K562 (cell line): Measurements from ENCODE around the gene ARHGEF6.

Source experiments
- CUX1 ChIP-seq: fragments of 200-800 bp; sonication (Bioruptor generic); IDR thresholded peaks from 2 replicates; pipeline ENCODE4 v1.6.1; 2016; ENCODE audit warnings: missing genetic modification characterization, missing compliant biosample characterization
- KLF1 ChIP-seq: fragments of 450-650 bp; IDR thresholded peaks from 2 replicates; pipeline ENCODE4 v1.6.1; 2016; ENCODE audit warnings: missing genetic modification characterization, missing compliant biosample characterization
- POLR2A ChIP-seq: fragments of 450-650 bp; conservative IDR thresholded peaks from 2 replicates; pipeline ENCODE4 v1.6.1; 2016
- TEAD4 ChIP-seq, 2 experiments: sonication (generic) in 1 of 2; formaldehyde crosslinking in 1 of 2; IDR thresholded peaks; 2 replicates each; pipeline versions ENCODE4 v1.6.1 to v1.8.0; 2012 to 2022; ENCODE audit warnings: borderline replicate concordance in 1 of 2, inconsistent platforms in 1 of 2, low read length in 1 of 2, mild to moderate bottlenecking in 1 of 2, missing genetic modification reagents in 1 of 2
- TF ChIP-seq, protein P1 (sequence below): fragments of 250-450 bp; sonication (Bioruptor Pico); IDR thresholded peaks from 2 replicates; pipeline ENCODE4 v1.4.0; 2020; ENCODE audit warnings: mild to moderate bottlenecking, moderate library complexity

DNA sequence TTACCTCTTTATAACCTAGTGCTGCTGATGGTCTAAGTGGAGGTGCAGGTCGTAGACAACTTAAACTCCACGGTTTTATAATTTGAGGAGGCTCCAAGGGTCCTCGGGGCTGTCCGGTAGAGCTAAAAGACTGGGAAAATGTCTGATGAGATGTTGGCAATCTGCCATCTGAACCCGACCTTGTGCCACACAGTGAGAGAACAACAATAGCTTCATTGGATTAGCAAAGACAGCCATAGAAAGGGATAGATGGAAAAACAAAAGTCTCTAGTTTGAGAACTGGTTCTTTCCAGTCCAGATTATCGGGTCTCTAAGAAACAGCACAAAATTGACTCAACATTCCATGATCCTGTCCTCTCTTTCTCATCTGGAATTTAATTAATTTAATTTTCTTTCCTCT lies 101.2 kb downstream of the ARHGEF6 start:
- TF ChIP-seq, protein P1, sequence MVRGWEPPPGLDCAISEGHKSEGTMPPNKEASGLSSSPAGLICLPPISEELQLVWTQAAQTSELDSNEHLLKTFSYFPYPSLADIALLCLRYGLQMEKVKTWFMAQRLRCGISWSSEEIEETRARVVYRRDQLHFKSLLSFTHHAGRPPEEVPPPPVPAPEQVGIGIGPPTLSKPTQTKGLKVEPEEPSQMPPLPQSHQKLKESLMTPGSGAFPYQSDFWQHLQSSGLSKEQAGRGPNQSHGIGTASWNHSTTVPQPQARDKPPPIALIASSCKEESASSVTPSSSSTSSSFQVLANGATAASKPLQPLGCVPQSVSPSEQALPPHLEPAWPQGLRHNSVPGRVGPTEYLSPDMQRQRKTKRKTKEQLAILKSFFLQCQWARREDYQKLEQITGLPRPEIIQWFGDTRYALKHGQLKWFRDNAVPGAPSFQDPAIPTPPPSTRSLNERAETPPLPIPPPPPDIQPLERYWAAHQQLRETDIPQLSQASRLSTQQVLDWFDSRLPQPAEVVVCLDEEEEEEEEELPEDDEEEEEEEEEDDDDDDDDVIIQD (CRISPR knock-in tag), result no peak
- TF ChIP-seq TEAD4 (IDR thresholded peaks at IDR 0.05; ENCODE audit: low read length) (no peak), TEAD4 (CRISPR knock-in tag; IDR thresholded peaks at IDR 0.05; ENCODE audit: borderline replicate concordance) (no peak), CUX1 (no peak), POLR2A (no peak), KLF1 (no peak)
